Cardiac muscle cell (in vitro differentiated cells and primary cell): ENCODE data around the gene LNPEP. TPM values are rescaled to one million over a fixed set of nuclear protein-coding genes. Genes with fewer than 3 reads are reported as not detected.

ENCODE experiments used
- DNase-seq, 2 donors: peaks; one replicate each; pipeline versions ENCODE4 v3.0.0 to v3.0.0-alpha.2; 2010 to 2017; ENCODE audit warnings: low read depth in 1 of 2, low spot score in 1 of 2
- H3K27ac ChIP-seq: fragments of 200-600 bp; sonication (generic); 2 replicates; pipeline ENCODE4 v1.5.1; 2016
- H3K27me3 ChIP-seq: fragments of 200-600 bp; sonication (generic); 2 replicates; pipeline ENCODE4 v1.6.0; 2016; ENCODE audit warnings: control low read depth
- H3K36me3 ChIP-seq: fragments of 200-600 bp; sonication (generic); 2 replicates; pipeline ENCODE4 v1.5.1; 2016; ENCODE audit warnings: control low read depth
- H3K4me1 ChIP-seq: fragments of 200-600 bp; sonication (generic); 2 replicates; pipeline ENCODE4 v1.8.1; 2017; ENCODE audit warnings: low read depth, mild to moderate bottlenecking, mixed run types
- H3K4me3 ChIP-seq: fragments of 200-600 bp; sonication (generic); 2 replicates; pipeline ENCODE4 v1.5.1; 2016; ENCODE audit warnings: mild to moderate bottlenecking
- H3K9me3 ChIP-seq: fragments of 200-600 bp; sonication (generic); 2 replicates; pipeline ENCODE4 v1.5.1; 2017; ENCODE audit warnings: low read depth, mild to moderate bottlenecking, control low read depth
- polyA plus RNA-seq: library from polyadenylated mRNA; unstranded; fragments of >200 nt; fragmentation: Nextera tagmentation; extraction: Ambion mirVana; gene quantifications from 2 replicates; pipeline ENCODE4 v1.2.1, GENCODE V29; 2016
- total RNA-seq: library from RNA; depleted of rRNA; stranded (reverse); fragments of >200 nt; gene quantifications from 2 replicates; pipeline ENCODE4 v1.2.3, GENCODE V29; 2016
- TF ChIP-seq, protein P1 (sequence below): IDR thresholded peaks from 2 replicates; pipeline ENCODE4 v1.5.1; 2012; ENCODE audit warnings: low read depth, mild to moderate bottlenecking, low read length

Gene LNPEP
- total and polyA plus RNA-seq, 2 experiments from 2014 or later, result 11.2 to 41.0 TPM

- TF ChIP-seq, protein P1, sequence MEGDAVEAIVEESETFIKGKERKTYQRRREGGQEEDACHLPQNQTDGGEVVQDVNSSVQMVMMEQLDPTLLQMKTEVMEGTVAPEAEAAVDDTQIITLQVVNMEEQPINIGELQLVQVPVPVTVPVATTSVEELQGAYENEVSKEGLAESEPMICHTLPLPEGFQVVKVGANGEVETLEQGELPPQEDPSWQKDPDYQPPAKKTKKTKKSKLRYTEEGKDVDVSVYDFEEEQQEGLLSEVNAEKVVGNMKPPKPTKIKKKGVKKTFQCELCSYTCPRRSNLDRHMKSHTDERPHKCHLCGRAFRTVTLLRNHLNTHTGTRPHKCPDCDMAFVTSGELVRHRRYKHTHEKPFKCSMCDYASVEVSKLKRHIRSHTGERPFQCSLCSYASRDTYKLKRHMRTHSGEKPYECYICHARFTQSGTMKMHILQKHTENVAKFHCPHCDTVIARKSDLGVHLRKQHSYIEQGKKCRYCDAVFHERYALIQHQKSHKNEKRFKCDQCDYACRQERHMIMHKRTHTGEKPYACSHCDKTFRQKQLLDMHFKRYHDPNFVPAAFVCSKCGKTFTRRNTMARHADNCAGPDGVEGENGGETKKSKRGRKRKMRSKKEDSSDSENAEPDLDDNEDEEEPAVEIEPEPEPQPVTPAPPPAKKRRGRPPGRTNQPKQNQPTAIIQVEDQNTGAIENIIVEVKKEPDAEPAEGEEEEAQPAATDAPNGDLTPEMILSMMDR, result no peak
- H3K4me1 ChIP-seq, result peaks cover 10% of the 10 kb centered on the region
- no peaks in the 10 kb centered on the region for H3K9me3 ChIP-seq
These were observed 74.0 kb downstream of the LNPEP start for GRCh38 chr5:97009921-97010320.

DNA sequence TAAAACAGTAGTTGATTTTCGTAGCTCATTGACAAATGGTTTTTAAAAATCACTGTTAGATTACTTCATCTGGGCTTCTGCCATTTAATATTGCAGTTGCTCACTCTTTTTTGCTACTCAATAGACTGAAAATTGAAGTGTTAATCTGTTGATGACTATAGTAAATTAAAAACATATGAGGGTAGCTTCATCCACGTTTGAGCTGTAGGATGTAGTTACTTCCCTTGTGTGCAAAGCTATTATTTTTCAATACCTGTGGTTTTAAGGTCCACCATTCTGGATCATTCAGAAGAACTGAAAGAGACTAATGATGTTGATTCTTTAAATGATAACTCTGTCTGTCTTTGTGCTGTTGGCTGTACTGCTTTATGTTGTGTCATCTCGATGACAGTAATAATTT lies 74.7 kb downstream of the LNPEP start:
- DNase-seq, result no peak
- Histone ChIP-seq H3K36me3 (peaks cover 37% of the 10 kb centered on the region), H3K4me1 (peaks cover 10% of the 10 kb centered on the region), H3K27ac (no peak overlapping the region), H3K9me3 (no peaks in the 10 kb centered on the region), H3K4me3 (no peak overlapping the region), H3K27me3 (no peaks in the 10 kb centered on the region)
- TF ChIP-seq, protein P1, result no peak

More at GRCh38 chr5:97009921-97010320, 74.0 kb downstream of the LNPEP start:
- Histone ChIP-seq H3K27me3 (no peaks in the 10 kb centered on the region), H3K36me3 (peaks cover 36% of the 10 kb centered on the region), H3K27ac (peak overlapping the region; percentile 68), H3K4me3 (no peak overlapping the region)
- DNase-seq, result no peak

- Histone ChIP-seq H3K27me3 (no peaks in the 10 kb centered on the region), H3K27ac (no peak overlapping the region), H3K4me3 (no peak overlapping the region), H3K4me1 (peaks cover 10% of the 10 kb centered on the region), H3K36me3 (peaks cover 32% of the 10 kb centered on the region), H3K9me3 (no peaks in the 10 kb centered on the region)
- no peak for DNase-seq
- TF ChIP-seq, protein P1, result no peak
These were observed 75.7 kb downstream of the LNPEP start for GRCh38 chr5:97011567-97011966.

DNA sequence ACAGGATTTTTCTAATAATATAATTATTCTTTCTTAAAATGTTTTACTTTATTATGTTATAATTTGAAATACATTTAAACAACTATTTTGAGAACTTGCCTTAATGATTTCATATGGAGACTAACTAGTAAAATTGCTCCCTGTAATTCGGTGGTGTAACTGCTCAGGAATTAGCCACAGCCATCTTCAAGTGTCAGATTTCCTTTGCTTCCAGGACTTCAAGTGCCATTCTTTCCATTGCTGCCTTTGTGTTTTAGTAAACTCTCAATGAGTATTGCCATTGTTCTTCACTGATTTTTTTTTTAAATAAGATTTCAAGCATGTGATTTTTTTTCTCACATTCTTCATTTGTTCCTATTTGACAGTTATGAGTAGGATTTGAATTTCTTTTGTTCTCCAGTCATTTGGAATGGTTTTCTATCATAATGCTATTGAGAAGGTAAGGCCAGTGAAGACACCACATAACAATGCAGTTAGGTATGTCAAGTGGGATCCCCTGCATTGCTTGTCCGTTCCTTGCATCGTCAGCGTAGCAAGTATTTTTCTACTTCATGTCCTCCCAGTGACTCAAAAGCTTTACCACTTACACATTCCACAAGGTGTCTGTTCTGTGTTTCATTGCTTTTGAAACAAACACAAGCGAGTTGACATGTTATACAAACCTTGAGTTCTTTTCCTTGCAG lies 83.7 kb downstream of the LNPEP start:
- Histone ChIP-seq H3K27ac (peak overlapping the region; percentile 49), H3K4me3 (no peak overlapping the region), H3K36me3 (peaks cover 34% of the 10 kb centered on the region), H3K27me3 (no peaks in the 10 kb centered on the region), H3K9me3 (no peaks in the 10 kb centered on the region), H3K4me1 (peaks cover 6% of the 10 kb centered on the region)
- peak in 1 of 2 donors; percentile 40 for DNase-seq
- TF ChIP-seq, protein P1, result no peak

DNA sequence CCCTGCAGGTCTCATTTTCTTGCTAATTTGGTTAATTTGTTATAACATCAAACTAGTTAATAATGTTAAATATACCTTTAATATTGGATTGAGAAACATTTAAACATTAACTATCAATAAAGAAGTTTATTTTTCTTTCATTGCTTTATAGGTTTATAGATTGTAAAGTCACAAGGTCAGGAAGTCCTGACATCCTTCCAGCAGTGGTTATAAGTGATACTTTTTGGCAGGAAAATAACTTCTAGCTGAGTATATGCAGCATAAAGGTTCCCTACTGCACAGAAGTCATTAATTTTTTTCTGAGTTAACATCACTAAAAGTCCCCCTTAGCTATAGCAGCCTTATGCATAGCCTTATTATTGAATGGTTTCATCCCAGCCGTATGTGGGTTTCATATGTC lies 85.5 kb downstream of the LNPEP start:
- Histone ChIP-seq H3K27me3 (no peaks in the 10 kb centered on the region), H3K4me3 (no peak overlapping the region), H3K4me1 (peaks cover 6% of the 10 kb centered on the region), H3K9me3 (no peaks in the 10 kb centered on the region), H3K36me3 (peaks cover 32% of the 10 kb centered on the region), H3K27ac (no peak overlapping the region)
- TF ChIP-seq, protein P1, result no peak
- DNase-seq, result no peak
